ENCODE measurements around the gene EML4. TPM values are rescaled to one million over a fixed set of nuclear protein-coding genes. Genes with fewer than 3 reads are reported as not detected.
"Not testable (repeated sequence)": the region's sequence is repeated elsewhere in the genome, so short reads cannot be mapped to it uniquely, and the experiment has no call there.

The EML4 gene
- polyA plus RNA-seq, 3 donors: 110 to 116 (median 111) TPM

- no peak for DNase-seq (ENCODE audit: low read depth in 3 of 3, low spot score in 2 of 3)
Measured at GRCh38 chr2:42171396-42171980, 2.3 kb downstream of the EML4 start.

GRCh38 chr2:42172020-42172419, 2.9 kb downstream of the EML4 start:
- no peak for DNase-seq (ENCODE audit: low read depth in 3 of 3, low spot score in 2 of 3)

GRCh38 chr2:42172566-42172965, 3.4 kb downstream of the EML4 start:
- no peak for DNase-seq (ENCODE audit: low read depth in 3 of 3, low spot score in 2 of 3)

- not testable (repeated sequence) for DNase-seq (ENCODE audit: low read depth in 3 of 3, low spot score in 2 of 3)
Measured at GRCh38 chr2:42173467-42173866, 4.3 kb downstream of the EML4 start.

- no peak for DNase-seq (ENCODE audit: low read depth in 3 of 3, low spot score in 2 of 3)
Measured at GRCh38 chr2:42176992-42177738, 8.0 kb downstream of the EML4 start.

- DNase-seq (ENCODE audit: low read depth in 3 of 3, low spot score in 2 of 3): no peak
Measured at GRCh38 chr2:42178335-42178734, 9.2 kb downstream of the EML4 start.

GRCh38 chr2:42180300-42180699, 11.1 kb downstream of the EML4 start:
- DNase-seq (ENCODE audit: low read depth in 3 of 3, low spot score in 2 of 3): no peak

GRCh38 chr2:42182654-42183308, 13.6 kb downstream of the EML4 start:
- DNase-seq (ENCODE audit: low read depth in 3 of 3, low spot score in 2 of 3): no peak

GRCh38 chr2:42183775-42184174, 14.6 kb downstream of the EML4 start:
- DNase-seq (ENCODE audit: low read depth in 3 of 3, low spot score in 2 of 3): no peak

GRCh38 chr2:42184346-42184745, 15.2 kb downstream of the EML4 start:
- DNase-seq (ENCODE audit: low read depth in 3 of 3, low spot score in 2 of 3): no peak

GRCh38 chr2:42185220-42185921, 16.2 kb downstream of the EML4 start:
- DNase-seq (ENCODE audit: low read depth in 3 of 3, low spot score in 2 of 3): no peak

- DNase-seq (ENCODE audit: low read depth in 3 of 3, low spot score in 2 of 3): no peak
Measured at GRCh38 chr2:42186366-42186765, 17.2 kb downstream of the EML4 start.

- DNase-seq (ENCODE audit: low read depth in 3 of 3, low spot score in 2 of 3): no peak
Measured at GRCh38 chr2:42186945-42187632, 17.9 kb downstream of the EML4 start.

- no peak for DNase-seq (ENCODE audit: low read depth in 3 of 3, low spot score in 2 of 3)
Measured at GRCh38 chr2:42187886-42188285, 18.7 kb downstream of the EML4 start.

GRCh38 chr2:42189235-42189566, 20.0 kb downstream of the EML4 start:
- no peak for DNase-seq (ENCODE audit: low read depth in 3 of 3, low spot score in 2 of 3)

GRCh38 chr2:42190191-42190590, 21.0 kb downstream of the EML4 start:
- no peak for DNase-seq (ENCODE audit: low read depth in 3 of 3, low spot score in 2 of 3)

- DNase-seq (ENCODE audit: low read depth in 3 of 3, low spot score in 2 of 3): no peak
Measured at GRCh38 chr2:42191285-42192009, 22.3 kb downstream of the EML4 start.

- no peak for DNase-seq (ENCODE audit: low read depth in 3 of 3, low spot score in 2 of 3)
Measured at GRCh38 chr2:42192010-42192373, 22.8 kb downstream of the EML4 start.

GRCh38 chr2:42192652-42193566, 23.8 kb downstream of the EML4 start:
- DNase-seq (ENCODE audit: low read depth in 3 of 3, low spot score in 2 of 3): no peak
